ENCODE results near the gene NFU1.

The NFU1 gene

DNA sequence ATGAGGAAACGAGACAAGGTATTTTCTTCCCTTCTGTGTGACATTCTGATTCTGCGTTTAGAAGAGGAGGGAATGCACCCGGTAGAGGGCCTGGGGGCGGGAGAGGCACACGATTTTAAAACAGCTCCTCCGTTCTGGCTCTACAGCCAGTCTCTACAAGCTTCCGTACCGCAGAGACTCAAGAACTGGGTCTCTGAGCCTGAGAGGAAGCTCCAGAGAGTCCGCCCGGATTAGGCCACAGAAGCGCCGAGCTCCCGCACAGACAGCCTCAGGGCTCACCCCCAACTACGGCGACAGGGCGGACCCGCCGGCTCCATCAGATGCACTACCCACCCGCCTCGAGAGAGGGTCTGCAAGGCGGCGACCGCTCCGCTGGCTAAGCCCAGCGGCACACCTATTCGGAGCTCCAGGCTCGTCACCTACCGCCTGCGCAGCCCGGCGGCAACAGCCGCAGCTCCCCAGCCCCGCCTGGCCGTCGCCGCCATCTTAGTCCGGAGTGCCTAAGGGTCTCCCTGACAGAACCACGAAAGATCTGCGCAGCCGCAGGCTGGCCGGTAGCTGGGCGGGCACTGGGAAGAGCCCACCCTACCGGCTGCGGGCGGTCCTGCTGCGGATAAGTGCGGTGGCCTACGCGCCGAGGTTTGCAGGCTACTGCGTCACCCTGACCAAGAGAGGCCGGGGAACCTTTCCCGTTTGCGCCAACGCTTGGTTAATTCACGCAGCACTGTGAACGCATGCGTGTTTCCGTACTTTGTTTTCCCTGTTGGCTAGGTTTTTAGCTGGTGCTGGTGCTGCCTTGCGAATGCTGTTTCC is at the start of gene NFU1:
Gene NFU1, minus strand, starts transcription at position 498 of the 813 bp plus-strand sequence. Its CDS starts 13 bp downstream, at position 485.
- in situ Hi-C loops (cut with HindIII; ENCODE audit: low sequenced_read_pairs): no loop called here

DNA sequence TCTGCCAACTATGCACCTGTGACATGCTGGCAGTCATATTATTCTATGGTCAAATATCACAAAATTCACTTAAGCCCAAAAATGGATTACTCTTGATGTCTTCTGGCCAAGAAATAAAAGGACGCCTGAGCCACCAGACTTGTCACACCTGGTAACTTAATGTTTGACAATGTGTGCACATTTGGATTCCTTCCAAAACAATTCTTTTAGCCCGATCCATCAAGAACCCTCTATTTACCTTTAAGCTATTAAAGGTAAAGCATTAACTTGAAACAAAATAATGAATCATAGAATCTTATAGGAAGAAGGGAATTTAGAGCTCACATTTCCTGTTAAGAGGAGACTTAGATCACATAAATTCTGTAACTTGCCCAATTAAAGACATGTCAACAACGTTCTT is 46.5 kb upstream of the NFU1 start:
- in situ Hi-C loops (cut with HindIII; ENCODE audit: low sequenced_read_pairs): no loop called here

DNA sequence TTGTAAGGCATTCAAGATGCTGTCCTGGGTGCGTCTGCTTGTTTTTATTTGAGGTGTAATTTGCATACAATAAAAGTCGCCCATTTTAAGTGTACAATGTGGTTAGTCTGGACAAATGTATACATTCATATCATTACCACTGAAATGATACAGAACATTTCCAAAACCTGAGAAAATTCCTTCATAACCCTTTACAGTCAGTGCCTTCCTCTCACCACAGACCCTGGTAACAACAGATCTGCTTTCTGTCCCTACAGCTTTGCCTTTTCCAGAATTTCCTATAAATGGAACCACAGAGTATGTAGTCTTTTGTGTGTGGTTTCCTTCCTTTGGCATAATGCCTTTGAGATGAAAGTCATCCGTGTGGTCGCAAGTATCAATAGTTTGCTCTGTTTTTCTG is 45.8 kb upstream of the NFU1 start:
- in situ Hi-C loops (cut with HindIII; ENCODE audit: low sequenced_read_pairs): no loop called here

DNA sequence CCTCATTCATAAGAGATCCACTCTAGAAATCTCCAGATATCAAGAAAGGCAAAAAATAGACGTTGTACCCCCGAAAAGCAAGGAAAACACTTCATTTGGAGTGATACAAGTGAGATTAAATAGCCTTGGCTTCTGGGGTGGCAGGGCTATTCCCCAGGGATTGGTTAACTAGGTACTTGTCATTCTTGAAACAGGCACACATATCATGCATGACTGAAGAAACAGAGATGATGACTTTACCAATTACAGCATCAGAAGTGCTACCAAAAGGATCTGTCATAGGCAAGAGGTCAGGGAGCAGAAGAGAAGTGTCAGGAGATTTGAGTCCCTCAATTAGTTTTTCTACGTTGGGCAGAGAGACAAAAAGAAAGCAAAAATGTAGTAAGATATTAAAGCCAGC is 45.2 kb upstream of the NFU1 start:
- in situ Hi-C loops (cut with HindIII; ENCODE audit: low sequenced_read_pairs): no loop called here

DNA sequence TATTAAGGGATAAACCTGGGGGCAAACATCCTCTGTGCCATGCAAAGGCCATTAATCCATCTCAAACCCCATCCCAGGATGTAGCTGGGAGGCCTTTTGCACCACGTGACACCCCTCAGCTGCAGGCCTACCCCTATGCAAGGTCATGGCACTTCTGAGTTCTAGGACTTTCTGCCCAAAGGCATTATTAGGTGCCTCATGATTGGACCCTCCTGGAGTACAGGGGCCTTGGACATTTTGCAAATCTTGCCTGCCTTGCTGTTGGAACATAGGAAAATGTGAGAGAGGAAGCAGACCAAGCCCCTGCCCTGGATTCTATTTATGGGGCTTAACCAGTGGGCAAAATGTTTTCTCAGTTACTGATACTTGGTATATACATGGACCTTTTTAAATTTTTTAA is 44.2 kb upstream of the NFU1 start:
- in situ Hi-C loops (cut with HindIII; ENCODE audit: low sequenced_read_pairs): no loop called here

DNA sequence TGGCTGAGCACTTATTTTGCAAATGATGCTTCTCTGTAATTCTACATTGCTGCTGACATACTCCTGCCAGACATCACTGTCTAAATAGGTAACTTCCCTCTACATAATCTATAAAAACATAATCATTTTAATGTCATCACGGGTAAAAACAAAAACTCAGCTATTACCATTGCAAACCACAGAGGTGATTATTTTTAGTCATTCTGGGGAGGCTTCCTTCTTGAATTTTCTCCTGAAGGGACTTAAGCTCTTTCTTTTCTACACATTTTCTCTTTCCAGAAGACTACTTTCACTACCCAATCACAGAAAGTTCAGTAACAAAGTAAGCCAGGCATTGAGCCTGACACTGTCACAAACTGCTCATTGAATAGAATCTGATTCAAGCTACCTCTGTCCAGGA is 40.4 kb upstream of the NFU1 start:
- in situ Hi-C loops (cut with HindIII; ENCODE audit: low sequenced_read_pairs): no loop called here

DNA sequence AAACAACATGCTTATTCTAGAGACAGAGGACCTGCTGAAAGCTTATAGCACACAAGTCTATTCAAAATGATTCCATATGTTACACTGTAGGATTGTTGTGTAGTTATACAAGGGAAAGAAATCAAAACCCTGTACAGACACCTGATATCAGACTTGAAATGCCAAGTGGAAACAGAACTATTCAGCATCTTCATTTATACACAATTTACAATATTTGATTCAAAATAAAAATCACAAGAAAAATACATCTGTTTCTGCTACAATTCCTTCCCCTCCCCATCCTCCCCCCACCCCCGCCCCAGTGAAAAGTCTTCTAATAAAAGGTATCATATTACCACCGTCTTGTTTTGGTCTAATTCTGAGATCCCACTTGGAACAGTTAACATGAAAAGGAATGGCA is 37.5 kb upstream of the NFU1 start:
- in situ Hi-C loops (cut with HindIII; ENCODE audit: low sequenced_read_pairs): no loop called here

DNA sequence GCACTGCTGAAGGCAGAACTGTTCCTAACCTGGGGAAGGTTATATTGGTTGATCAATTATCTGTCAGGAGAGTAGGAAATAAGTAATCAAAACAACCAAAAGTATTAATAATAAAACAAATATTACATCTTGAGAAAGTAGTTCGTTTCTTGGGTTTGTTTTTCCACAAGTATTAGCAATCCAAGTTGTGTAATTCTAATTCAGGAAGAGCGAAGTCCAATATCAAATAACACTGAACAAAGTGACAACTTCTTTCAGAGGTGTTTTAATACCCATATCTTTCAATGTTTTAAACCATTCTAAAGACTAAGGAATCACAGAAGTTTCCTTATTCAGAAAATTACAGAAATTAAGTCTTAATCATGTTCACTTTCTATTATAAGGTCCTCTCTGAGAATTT is 34.6 kb upstream of the NFU1 start:
- in situ Hi-C loops (cut with HindIII; ENCODE audit: low sequenced_read_pairs): no loop called here

DNA sequence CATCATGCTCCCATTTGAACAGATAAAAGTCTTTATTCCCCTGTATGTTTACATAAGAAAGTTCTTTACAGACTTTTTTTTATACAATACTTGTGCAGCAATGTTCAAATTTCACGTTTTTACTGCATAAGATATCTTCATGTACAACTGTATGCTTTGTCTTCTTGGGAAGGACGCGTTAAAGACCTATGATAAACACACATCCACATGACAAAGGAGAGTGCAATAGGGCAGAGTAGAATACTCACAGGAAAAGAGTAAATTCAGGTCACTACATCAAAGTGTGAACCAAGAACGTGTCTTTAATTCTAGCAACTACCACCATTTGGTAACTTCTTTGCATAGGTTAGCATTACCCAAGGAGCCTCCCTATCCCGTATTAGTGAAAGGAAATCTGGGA is 33.7 kb upstream of the NFU1 start:
- in situ Hi-C loops (cut with HindIII; ENCODE audit: low sequenced_read_pairs): no loop called here

DNA sequence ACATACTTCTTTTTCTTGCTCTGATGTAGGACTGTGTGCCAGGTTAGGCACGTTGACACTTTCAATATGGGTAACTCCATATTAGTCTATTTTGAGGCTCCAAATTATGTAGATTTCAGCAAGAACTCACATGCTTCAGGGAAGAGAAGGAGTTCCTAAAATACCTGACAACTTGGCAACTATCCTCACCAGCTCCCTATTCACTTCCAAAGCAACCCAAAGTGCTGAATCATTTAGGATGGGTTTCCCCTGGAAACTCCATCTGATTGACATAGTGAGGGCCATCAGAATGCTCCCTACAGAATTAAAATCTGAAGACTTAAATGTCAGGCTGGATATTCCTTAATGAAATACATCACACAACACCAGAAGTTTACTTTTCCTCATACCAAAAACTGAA is 32.5 kb upstream of the NFU1 start:
- in situ Hi-C loops (cut with HindIII; ENCODE audit: low sequenced_read_pairs): no loop called here

DNA sequence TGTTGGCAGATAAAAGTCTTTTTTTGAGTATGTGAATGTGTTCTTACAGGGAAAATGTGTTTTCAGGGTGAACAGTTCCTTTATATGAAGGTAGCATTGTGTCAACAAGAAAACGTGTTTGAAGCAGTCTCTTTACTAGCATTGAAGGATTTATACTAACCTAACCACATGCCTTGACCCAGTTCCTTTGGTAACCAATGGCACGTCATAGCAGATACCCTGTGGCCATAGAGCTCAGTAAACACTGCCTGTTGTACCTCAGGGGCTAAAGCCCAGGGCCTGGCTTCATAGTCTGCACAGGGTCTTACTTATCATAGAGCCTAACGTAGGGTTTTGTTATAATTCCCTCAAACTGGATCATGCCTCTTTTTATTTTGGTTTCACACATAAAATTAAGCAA is 32.1 kb upstream of the NFU1 start:
- in situ Hi-C loops (cut with HindIII; ENCODE audit: low sequenced_read_pairs): no loop called here

DNA sequence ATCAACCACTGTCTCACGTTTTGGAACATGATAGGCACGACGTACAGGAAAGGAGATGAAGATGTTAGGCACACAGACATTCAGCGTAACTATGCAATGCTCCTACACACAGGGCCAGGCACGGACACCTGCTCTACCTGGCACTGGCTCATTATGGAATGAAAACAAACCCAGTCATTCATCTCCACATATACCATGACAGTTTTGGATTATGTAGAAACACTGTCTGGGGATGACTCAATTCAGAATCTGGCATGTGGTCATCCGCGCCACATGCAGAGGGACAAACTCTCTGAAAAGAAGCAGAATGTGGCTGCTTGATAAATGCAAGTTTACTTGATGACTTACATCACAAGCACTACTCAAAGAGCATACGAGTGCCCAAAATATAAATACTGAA is 29.5 kb upstream of the NFU1 start:
- in situ Hi-C loops (cut with HindIII; ENCODE audit: low sequenced_read_pairs): no loop called here

DNA sequence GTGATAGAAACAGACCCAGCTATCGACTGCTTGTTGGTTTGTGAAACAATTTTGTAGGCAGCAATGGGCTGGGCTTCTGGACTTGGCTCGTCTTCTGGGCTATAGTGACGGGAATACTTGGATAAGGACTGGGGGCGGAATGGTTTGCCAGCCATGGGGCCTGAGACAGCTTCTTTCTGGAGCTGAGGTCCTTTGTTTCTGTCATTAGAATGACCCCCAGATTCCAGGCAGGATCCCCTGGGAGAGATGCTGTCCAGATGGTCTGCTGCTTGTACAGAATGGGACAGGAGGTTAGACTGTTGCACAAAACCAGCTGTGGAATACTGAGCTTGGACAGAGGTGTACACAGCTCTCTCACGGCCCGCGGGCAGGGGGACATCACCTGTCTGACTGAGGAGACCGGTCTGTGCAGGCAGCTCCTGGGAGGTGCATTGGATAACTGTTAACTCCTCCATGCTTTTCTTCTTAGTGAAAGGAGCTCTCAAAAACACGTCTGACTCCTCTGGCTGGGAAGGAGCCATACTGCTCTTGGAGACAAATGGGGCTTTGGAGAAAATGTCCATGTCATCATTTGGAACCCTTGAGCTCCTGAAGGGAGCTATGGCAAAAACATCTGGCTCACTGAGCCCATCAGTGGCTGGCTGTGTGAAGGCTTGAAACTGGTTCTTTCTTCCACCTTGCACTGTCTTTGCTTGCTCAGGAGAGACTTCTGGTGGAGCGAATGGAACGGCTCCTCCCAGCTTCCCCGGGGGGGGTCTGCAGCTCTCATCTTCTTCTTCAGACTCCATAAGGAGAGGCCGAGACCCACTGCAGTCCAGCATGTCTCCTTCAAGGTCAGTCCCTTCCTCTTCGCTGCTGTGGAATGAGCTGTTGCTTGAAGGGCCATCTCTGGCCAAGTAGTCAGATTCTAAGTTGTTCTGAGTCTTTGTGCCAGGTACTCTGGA is 28.6 kb upstream of the NFU1 start:
- in situ Hi-C loops (cut with HindIII; ENCODE audit: low sequenced_read_pairs): no loop called here

DNA sequence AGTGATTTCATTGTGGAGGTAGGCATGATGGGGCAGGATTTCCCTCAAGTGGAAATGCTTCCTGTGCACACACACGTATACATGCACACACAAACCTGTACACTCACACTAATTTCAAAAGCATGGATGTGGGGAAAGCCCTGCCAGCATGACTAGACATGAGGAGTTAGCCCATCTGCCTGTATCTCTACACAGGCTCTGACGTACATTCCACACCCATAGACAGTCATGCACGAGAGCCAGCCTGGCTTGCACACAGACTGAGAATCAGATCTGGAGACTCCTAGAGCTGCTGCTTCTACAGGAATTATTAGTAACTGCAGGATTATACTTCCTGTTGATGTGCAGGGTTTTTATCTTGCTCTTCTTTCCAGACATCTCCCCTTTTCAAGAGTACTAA is 27.3 kb upstream of the NFU1 start:
- in situ Hi-C loops (cut with HindIII; ENCODE audit: low sequenced_read_pairs): no loop called here

DNA sequence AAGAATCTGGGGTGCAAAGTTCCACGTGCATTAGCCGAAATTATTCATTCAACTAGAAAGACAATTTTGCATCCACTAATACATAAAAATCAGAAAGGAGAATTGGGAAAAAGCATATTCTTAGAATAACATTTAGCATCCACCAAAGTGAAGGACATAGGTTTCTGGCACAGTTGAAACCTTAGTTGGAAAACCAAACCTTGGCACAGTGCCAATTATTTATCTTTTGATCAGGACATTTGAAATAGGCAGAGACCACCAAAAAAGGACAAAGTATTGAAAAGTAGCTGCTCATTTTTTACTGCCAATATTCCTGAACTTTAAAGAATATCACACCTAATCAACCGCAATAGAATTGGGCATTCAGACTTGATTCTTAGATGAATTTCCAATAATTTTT is 25.5 kb upstream of the NFU1 start:
- in situ Hi-C loops (cut with HindIII; ENCODE audit: low sequenced_read_pairs): no loop called here

DNA sequence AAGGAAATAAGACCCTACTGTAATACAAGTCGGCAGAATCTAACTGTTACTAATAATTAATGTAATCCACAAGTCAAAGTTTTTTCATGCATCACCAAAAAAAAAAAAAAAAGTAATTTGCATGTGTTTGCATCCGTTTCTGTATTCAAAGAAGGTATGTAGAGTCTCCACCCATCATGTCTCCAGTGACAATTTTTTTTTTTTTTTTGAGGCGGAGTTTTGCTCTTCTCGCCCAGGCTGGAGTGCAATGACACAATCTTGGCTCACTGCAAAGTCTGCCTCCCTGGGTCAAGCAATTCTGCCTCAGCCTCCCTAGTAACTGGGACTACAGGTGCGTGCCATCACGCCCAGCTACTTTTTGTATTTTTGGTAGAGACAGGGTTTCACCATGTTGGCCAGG is 24.2 kb upstream of the NFU1 start:
- in situ Hi-C loops (cut with HindIII; ENCODE audit: low sequenced_read_pairs): no loop called here

DNA sequence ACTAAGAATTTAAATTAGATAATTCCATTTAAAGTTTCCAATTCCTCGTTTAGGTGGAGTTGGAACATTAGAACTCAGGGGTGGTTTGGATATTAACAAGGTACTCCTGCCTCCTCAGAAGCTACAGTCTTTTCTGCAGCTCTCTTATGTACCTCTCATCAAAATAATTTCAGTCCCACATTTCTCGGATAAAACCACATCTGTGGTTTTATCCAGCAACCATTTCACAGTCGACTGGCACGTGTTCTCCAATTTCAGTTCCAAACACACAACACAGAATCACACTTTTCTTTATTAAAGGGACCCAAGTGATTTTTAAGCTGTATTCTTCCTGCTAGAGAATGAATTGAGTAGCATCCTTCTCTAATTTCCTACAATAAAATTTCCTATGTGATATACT is 22.7 kb upstream of the NFU1 start:
- in situ Hi-C loops (cut with HindIII; ENCODE audit: low sequenced_read_pairs): no loop called here

DNA sequence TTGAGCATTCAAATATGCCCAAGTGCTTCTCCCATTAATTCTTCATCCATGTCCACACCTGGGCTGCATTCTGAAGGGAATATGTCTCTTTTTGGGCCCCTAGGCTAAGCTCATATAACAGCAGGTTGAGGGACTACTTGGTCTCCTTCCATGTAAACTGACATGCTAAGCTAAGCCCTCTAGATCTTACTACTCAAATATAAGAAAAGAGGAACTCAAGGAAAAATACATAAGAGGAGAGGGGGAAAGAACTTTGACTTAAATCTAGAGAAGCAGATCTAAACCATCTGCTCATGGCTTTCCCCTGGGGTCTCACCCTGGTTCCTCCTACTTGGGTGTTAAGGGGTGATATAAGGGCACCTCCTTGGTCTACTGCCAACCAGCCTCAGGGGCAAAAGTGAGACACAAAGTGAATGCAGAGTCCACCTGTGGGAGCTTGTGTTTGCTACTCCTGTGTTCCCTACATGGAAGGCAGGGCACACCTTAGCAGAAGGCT is 19.8 kb upstream of the NFU1 start:
- in situ Hi-C loops (cut with HindIII; ENCODE audit: low sequenced_read_pairs): no loop called here

DNA sequence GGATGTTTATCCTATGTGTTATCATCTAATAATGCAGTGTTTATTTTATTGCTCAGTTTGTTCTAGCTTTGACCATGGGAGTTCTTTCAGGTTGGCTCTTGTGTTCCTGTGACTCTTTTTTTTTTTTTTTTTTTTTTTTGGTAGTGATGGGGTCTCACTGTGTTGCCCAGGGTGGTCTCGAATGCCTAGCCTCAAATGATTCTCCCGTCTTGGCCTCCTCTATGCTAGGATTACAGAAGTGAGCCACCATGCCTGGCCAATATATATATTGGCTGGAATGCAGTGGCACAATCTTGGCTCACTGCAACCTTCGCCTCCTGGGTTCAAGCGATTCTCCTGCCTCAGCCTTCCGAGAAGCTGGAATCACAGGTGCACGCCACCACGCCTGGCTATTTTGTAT is 18.9 kb upstream of the NFU1 start:
- in situ Hi-C loops (cut with HindIII; ENCODE audit: low sequenced_read_pairs): no loop called here

DNA sequence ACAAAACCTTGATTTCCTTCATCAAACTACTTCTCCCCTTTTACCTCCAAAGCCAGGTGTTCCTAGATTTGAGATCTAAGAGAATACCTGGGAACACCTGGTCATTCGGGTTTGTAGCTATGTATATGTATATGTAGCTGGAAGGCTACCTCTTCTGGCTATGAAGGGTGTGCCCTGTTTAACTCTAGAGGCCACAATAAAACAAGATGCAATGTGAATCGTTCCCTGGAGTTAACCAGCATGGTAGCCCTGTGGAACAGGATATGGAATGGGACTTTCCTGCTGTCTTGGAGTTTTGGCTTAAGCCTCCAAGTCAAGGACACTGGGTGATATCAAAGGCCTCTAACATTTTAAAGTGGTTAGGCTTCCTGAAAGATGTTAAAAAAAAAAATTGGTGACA is 17.7 kb upstream of the NFU1 start:
- in situ Hi-C loops (cut with HindIII; ENCODE audit: low sequenced_read_pairs): no loop called here

DNA sequence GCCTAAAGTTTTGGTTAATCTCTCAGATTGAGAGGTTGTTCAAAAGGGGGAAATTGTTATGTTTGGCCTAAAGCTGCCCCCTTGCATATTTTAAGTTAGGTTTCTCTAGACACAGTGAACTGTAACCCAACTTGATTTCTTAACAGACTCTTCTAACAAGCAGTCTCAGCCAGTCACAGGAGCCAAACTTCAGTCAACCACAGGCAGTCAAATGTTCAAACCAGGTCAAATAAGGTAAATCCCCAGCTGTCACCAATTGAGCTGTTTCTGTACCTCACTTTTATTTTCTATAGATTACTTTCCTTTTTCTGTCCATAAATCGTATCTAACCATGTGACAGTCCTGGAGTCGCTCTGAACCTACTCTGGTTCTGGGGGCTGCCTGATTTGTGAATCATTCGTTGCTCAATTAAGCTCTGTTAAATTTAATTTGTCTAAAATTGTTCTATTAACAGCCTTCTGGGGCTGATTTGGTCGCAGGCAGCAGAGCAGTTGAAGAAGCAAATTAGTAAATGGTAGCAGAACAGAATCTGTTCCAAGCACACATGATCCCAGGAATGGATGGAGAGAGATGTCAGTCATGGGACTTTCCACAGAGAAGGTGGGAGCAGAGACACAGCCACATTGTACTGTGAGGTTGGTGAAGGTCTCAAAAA is 16.4 kb upstream of the NFU1 start:
- in situ Hi-C loops (cut with HindIII; ENCODE audit: low sequenced_read_pairs): no loop called here

Measured in DLD1 (cell line).